Neural progenitor cell (in vitro differentiated cells): Measurements from ENCODE around the gene NUDT21. TPM values are rescaled to one million over a fixed set of nuclear protein-coding genes. Genes with fewer than 3 reads are reported as not detected.

Experiments
- DNase-seq: peaks from one replicate; pipeline ENCODE4 v3.0.0-alpha.2; 2016; ENCODE audit warnings: low spot score
- H2AFZ ChIP-seq: fragments of 200-600 bp; sonication (generic); replicated peaks from 2 replicates; pipeline ENCODE4 v1.6.1; 2016; ENCODE audit warnings: antibody characterized with exemption
- H3F3A ChIP-seq: fragments of 200-600 bp; sonication (generic); 2 replicates; pipeline ENCODE4 v1.6.1; 2016; ENCODE audit warnings: antibody characterized with exemption, low read depth
- H3K27ac ChIP-seq: fragments of 200-600 bp; sonication (generic); 2 replicates; pipeline ENCODE4 v1.5.1; 2016; ENCODE audit warnings: mild to moderate bottlenecking
- H3K27me3 ChIP-seq: fragments of 200-600 bp; sonication (generic); 2 replicates; pipeline ENCODE4 v1.6.1; 2016; ENCODE audit warnings: mild to moderate bottlenecking, moderate library complexity
- H3K36me3 ChIP-seq: fragments of 200-600 bp; sonication (generic); 2 replicates; pipeline ENCODE4 v1.5.1; 2016
- H3K4me1 ChIP-seq: fragments of 200-600 bp; sonication (generic); 2 replicates; pipeline ENCODE4 v1.6.1; 2016; ENCODE audit warnings: mixed run types
- H3K4me2 ChIP-seq: fragments of 200-600 bp; sonication (generic); 2 replicates; pipeline ENCODE4 v1.6.1; 2016
- H3K4me3 ChIP-seq: fragments of 200-600 bp; sonication (generic); 2 replicates; pipeline ENCODE4 v1.5.1; 2016
- H3K79me2 ChIP-seq: fragments of 200-600 bp; sonication (generic); 2 replicates; pipeline ENCODE4 v1.6.1; 2016; ENCODE audit warnings: low read depth
- H3K9ac ChIP-seq: fragments of 200-600 bp; sonication (generic); 2 replicates; pipeline ENCODE4 v1.6.1; 2016
- H3K9me3 ChIP-seq: fragments of 200-600 bp; sonication (generic); 2 replicates; pipeline ENCODE4 v1.5.1; 2016; ENCODE audit warnings: low read depth
- H4K20me1 ChIP-seq: fragments of 200-600 bp; sonication (generic); 2 replicates; pipeline ENCODE4 v1.6.1; 2016; ENCODE audit warnings: low read depth
- H3K27ac Mint-ChIP-seq: 3 replicates; pipeline ENCODE4 v1.8.0; 2021; ENCODE audit warnings: mixed read lengths
- H3K27me3 Mint-ChIP-seq: 2 replicates; pipeline ENCODE4 v1.8.0; 2022; ENCODE audit warnings: low read depth, mild to moderate bottlenecking, inconsistent platforms, moderate library complexity, mixed read lengths; ENCODE audit not compliant: insufficient read depth
- H3K36me3 Mint-ChIP-seq: 3 replicates; pipeline ENCODE4 v1.8.0; 2021; ENCODE audit warnings: mixed read lengths
- H3K4me1 Mint-ChIP-seq: 3 replicates; pipeline ENCODE4 v1.8.0; 2021; ENCODE audit warnings: mixed read lengths
- H3K4me3 Mint-ChIP-seq: 3 replicates; pipeline ENCODE4 v1.8.0; 2021; ENCODE audit warnings: mild to moderate bottlenecking, moderate library complexity, mixed read lengths
- H3K9me3 Mint-ChIP-seq: 3 replicates; pipeline ENCODE4 v1.8.0; 2020; ENCODE audit warnings: mixed read lengths
- EZH2 ChIP-seq: fragments of 200-600 bp; sonication (generic); IDR thresholded peaks from 2 replicates; pipeline ENCODE4 v1.6.1; 2017; ENCODE audit warnings: antibody characterized with exemption, mild to moderate bottlenecking, moderate library complexity
- EZH2phosphoT487 ChIP-seq: fragments of 200-600 bp; sonication (generic); IDR thresholded peaks from 2 replicates; pipeline ENCODE4 v1.6.1; 2017; ENCODE audit warnings: antibody characterized with exemption
- total RNA-seq: library from RNA; depleted of rRNA; stranded (reverse); fragments of >200 nt; gene quantifications from 2 replicates; pipeline ENCODE4 v1.2.3, GENCODE V29; 2015; ENCODE audit warnings: low replicate concordance
- TF ChIP-seq, protein P1 (sequence below): fragments of 200-600 bp; sonication (generic); IDR thresholded peaks from 2 replicates; pipeline ENCODE4 v1.5.1; 2017; ENCODE audit warnings: antibody characterized with exemption, mild to moderate bottlenecking

The NUDT21 gene
- total RNA-seq, 1 donor from 2014 or later, result 256 TPM

DNA sequence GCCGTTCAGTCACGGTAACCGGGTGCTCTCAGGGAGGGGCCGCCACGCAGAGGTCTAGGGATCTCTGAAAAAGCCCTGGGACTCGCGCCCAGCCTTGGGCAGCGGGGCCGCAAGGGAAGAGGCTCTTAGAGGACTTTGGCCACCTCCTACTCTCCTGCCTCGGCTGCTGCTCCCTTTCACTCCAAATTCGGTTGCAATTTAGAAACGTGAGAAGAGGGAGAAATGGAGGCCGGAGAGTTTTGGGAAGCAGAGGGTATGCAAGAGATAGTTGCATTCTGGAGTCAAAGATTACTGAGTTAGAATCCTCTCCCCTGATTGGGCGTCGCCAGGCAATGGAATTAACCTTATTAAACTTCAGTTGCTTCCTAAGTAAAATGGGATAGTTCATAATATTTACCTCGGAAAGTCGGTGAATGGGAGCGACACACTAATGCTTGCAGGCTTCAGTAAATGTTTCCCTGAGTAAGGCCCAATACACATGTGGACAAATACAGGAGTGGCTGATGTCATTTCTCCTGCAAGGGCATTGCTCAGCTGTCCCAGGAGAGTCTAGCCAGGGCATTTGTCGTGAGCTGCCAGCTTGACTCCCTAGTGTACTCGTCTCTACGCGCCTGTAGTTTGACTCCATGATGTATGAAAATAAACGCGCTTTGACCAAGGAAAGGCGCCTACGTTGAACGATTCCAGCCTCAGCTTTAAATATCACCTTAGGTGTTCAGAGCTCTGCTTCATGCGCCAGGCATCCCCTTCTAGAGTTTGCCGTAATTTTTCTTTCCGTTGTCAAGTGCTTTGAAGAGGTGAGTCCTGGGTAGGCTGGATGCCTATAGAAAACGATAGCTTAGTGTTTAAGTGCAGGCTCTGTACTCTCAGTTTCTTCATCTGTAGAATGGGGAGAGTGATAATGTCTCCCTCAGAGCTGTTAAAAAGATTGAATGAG, 889 bp upstream of the NUDT21 start:
- Mint-ChIP-seq H3K27ac (peak overlapping the region; percentile 15), H3K36me3 (peaks cover 15% of the 10 kb centered on the region), H3K9me3 (no peaks in the 10 kb centered on the region), H3K4me3 (peak overlapping the region; percentile 99), H3K27me3 (no peaks in the 10 kb centered on the region), H3K4me1 (peaks cover 30% of the 10 kb centered on the region)
- H3K27ac ChIP-seq, result peak overlapping the region; percentile 14
- no peaks in the 10 kb centered on the region for H3K9me3 ChIP-seq
- H3K27me3 ChIP-seq, result no peaks in the 10 kb centered on the region
- DNase-seq, result peak; percentile 78
- H2AFZ ChIP-seq, result peak overlapping the region; percentile 86
- peaks cover 52% of the 10 kb centered on the region for H4K20me1 ChIP-seq
- peaks cover 71% of the 10 kb centered on the region for H3K79me2 ChIP-seq
- peaks cover 16% of the 10 kb centered on the region for H3K36me3 ChIP-seq
- peak overlapping the region; percentile 57 for H3K9ac ChIP-seq
- H3K4me3 ChIP-seq, result peak overlapping the region; percentile 80
- peak overlapping the region; percentile 80 for H3K4me2 ChIP-seq
- peaks cover 25% of the 10 kb centered on the region for H3K4me1 ChIP-seq
- no peaks in the 10 kb centered on the region for H3F3A ChIP-seq
- TF ChIP-seq EZH2, result no peak

DNA sequence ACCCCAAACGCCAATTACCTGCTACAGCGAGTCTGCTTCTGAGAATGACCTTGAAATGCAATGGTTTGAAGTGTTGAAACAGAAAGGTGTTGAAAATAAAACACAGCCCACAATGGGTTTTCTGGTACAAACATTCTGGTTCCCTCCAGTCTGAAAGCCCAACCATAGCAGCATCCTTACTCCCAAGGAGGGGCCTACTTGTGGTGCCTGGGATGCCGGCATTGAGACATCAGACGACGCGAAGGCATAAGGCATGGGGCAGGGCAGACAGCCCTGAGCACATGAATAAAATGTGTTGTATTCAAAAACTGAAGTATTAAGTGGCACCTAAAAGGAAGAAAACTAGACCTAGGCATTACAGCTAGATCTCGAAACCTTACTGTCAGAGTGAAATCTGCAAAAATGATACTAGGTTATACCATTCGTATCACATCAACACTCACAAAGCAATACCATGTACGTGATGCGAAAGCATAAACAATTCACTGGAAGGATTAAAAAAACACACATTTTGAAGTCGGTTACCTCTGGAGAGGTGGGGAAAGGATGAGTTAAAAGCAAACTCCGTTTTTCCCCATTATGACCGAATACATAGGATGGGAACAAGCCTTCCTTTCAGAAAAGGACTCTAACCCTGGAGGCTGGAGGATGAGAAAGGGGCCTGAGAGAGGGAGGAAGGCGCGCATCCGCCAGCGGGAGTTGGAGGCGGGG, 702 bp downstream of the NUDT21 start:
- peak overlapping the region; percentile 94 for H3K4me2 ChIP-seq
- peaks cover 19% of the 10 kb centered on the region for H3K36me3 ChIP-seq
- H3K4me1 ChIP-seq, result peaks cover 25% of the 10 kb centered on the region
- peak overlapping the region; percentile 52 for H2AFZ ChIP-seq
- no peaks in the 10 kb centered on the region for H3K27me3 ChIP-seq
- H3F3A ChIP-seq, result no peaks in the 10 kb centered on the region
- H3K36me3 Mint-ChIP-seq, result peaks cover 10% of the 10 kb centered on the region
- H3K9ac ChIP-seq, result peak overlapping the region; percentile 83
- H3K4me1 Mint-ChIP-seq, result peaks cover 30% of the 10 kb centered on the region
- peak overlapping the region; percentile 99 for H3K4me3 Mint-ChIP-seq
- no peak for TF ChIP-seq EZH2phosphoT487
- no peak for TF ChIP-seq EZH2
- TF ChIP-seq, protein P1, sequence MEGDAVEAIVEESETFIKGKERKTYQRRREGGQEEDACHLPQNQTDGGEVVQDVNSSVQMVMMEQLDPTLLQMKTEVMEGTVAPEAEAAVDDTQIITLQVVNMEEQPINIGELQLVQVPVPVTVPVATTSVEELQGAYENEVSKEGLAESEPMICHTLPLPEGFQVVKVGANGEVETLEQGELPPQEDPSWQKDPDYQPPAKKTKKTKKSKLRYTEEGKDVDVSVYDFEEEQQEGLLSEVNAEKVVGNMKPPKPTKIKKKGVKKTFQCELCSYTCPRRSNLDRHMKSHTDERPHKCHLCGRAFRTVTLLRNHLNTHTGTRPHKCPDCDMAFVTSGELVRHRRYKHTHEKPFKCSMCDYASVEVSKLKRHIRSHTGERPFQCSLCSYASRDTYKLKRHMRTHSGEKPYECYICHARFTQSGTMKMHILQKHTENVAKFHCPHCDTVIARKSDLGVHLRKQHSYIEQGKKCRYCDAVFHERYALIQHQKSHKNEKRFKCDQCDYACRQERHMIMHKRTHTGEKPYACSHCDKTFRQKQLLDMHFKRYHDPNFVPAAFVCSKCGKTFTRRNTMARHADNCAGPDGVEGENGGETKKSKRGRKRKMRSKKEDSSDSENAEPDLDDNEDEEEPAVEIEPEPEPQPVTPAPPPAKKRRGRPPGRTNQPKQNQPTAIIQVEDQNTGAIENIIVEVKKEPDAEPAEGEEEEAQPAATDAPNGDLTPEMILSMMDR, result no peak
- no peaks in the 10 kb centered on the region for H3K9me3 Mint-ChIP-seq
- peak overlapping the region; percentile 81 for H3K27ac Mint-ChIP-seq
- no peaks in the 10 kb centered on the region for H3K9me3 ChIP-seq
- peak overlapping the region; percentile 80 for H3K4me3 ChIP-seq
- H4K20me1 ChIP-seq, result peaks cover 63% of the 10 kb centered on the region
- peaks cover 87% of the 10 kb centered on the region for H3K79me2 ChIP-seq
- no peak overlapping the region for H3K27ac ChIP-seq
- peak; percentile 34 for DNase-seq
- H3K27me3 Mint-ChIP-seq, result no peaks in the 10 kb centered on the region

DNA sequence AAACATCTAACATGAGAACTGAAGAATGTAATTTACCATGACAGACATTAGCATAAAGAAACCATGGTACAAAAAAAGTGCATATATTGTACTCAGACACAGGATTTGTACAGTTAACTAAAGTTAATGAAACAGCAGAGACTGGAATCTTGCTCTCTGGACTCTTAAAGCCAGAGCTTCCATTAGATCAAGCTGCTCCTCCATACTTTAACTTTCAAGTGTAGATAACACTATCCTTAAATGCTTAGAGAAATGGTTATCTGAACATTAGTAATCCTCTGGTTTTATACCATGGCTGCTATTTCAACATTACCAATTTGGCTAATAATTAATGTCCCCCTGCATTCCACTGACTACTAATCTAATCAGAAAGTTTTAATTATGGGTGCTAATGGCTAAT, 3.1 kb downstream of the NUDT21 start:
- H3K27ac ChIP-seq, result no peak overlapping the region
- no peak overlapping the region for H3K27ac Mint-ChIP-seq
- no peaks in the 10 kb centered on the region for H3F3A ChIP-seq
- no peak overlapping the region for H3K4me3 ChIP-seq
- H4K20me1 ChIP-seq, result peaks cover 68% of the 10 kb centered on the region
- no peaks in the 10 kb centered on the region for H3K9me3 Mint-ChIP-seq
- H3K36me3 Mint-ChIP-seq, result peaks cover 13% of the 10 kb centered on the region
- H3K4me1 ChIP-seq, result peaks cover 25% of the 10 kb centered on the region
- DNase-seq, result no peak
- H3K9me3 ChIP-seq, result no peaks in the 10 kb centered on the region
- peaks cover 29% of the 10 kb centered on the region for H3K4me1 Mint-ChIP-seq
- TF ChIP-seq, protein P1, result no peak
- TF ChIP-seq EZH2, result no peak
- TF ChIP-seq EZH2phosphoT487, result no peak
- no peaks in the 10 kb centered on the region for H3K27me3 ChIP-seq
- no peak overlapping the region for H3K4me3 Mint-ChIP-seq
- H3K9ac ChIP-seq, result no peak overlapping the region
- peak overlapping the region; percentile 4 for H3K4me2 ChIP-seq
- peaks cover 85% of the 10 kb centered on the region for H3K79me2 ChIP-seq
- peaks cover 22% of the 10 kb centered on the region for H3K36me3 ChIP-seq
- H2AFZ ChIP-seq, result no peak overlapping the region
- no peaks in the 10 kb centered on the region for H3K27me3 Mint-ChIP-seq
